NCI-H460 (cell line): ENCODE measurements around the gene DNAJB13. TPM values are rescaled to one million over a fixed set of nuclear protein-coding genes. Genes with fewer than 3 reads are reported as not detected.
"Not testable (repeated sequence)": the region's sequence is repeated elsewhere in the genome, so short reads cannot be mapped to it uniquely, and the experiment has no call there.

ENCODE experiments used
- DNase-seq: peaks from one replicate; pipeline ENCODE4 v3.0.0-alpha.2; 2016; ENCODE audit warnings: low read depth; ENCODE audit errors: extremely low read depth
- total RNA-seq: library from RNA; depleted of rRNA; stranded (reverse); fragments of >200 nt; shearing (Covaris generic); gene quantifications from 2 replicates; pipeline ENCODE4 v1.2.3, GENCODE V29; 2014

Gene DNAJB13
- total RNA-seq, 1 experiment from 2014 or later = not detected

- no peak for DNase-seq
Measured at GRCh38 chr11:73976451-73977151, 25.8 kb downstream of the DNAJB13 start.

- no peak for DNase-seq
Measured at GRCh38 chr11:73977856-73978519, 27.2 kb downstream of the DNAJB13 start.

GRCh38 chr11:73978576-73979086, 27.8 kb downstream of the DNAJB13 start:
- no peak for DNase-seq

- DNase-seq = no peak
Measured at GRCh38 chr11:73980001-73980961, 29.5 kb downstream of the DNAJB13 start.

GRCh38 chr11:73981051-73981805, 30.4 kb downstream of the DNAJB13 start:
- no peak for DNase-seq

GRCh38 chr11:73982595-73982989, 31.8 kb downstream of the DNAJB13 start, which contains the start of gene UCP2:
Gene UCP2, minus strand, starts transcription at chr11:73982843. Its CDS starts 4,465 bp downstream, at chr11:73978378.
- DNase-seq = peak; percentile 44

- peak; percentile 78 for DNase-seq
Measured at GRCh38 chr11:73982990-73983740, 32.3 kb downstream of the DNAJB13 start.

- DNase-seq = no peak
Measured at GRCh38 chr11:73983741-73984538, 33.1 kb downstream of the DNAJB13 start.

GRCh38 chr11:73985661-73986060, 34.8 kb downstream of the DNAJB13 start:
- DNase-seq = not testable (repeated sequence)

- DNase-seq = no peak
Measured at GRCh38 chr11:73988227-73988626, 37.4 kb downstream of the DNAJB13 start.

GRCh38 chr11:73989156-73989555, 38.3 kb downstream of the DNAJB13 start:
- no peak for DNase-seq

- DNase-seq = no peak
Measured at GRCh38 chr11:73990730-73991129, 39.9 kb downstream of the DNAJB13 start.

- DNase-seq = no peak
Measured at GRCh38 chr11:73991471-73992006, 40.7 kb downstream of the DNAJB13 start.

GRCh38 chr11:73995247-73995646, 44.4 kb downstream of the DNAJB13 start:
- DNase-seq = no peak

GRCh38 chr11:73995731-73996130, 44.9 kb downstream of the DNAJB13 start:
- DNase-seq = no peak

- no peak for DNase-seq
Measured at GRCh38 chr11:73996161-73996747, 45.4 kb downstream of the DNAJB13 start.

- no peak for DNase-seq
Measured at GRCh38 chr11:73997120-73997770, 46.4 kb downstream of the DNAJB13 start.
